HG03457 (cell line): Measurements from ENCODE around the gene TRMT61A.

Experiments
- ATAC-seq: cut with Tn5 transposase; IDR thresholded peaks from one replicate; pipeline ENCODE4 v1.9.1; 2021; ENCODE audit warnings: moderate number of reproducible peaks; ENCODE audit not compliant: unreplicated experiment

TRMT61A gene

DNA sequence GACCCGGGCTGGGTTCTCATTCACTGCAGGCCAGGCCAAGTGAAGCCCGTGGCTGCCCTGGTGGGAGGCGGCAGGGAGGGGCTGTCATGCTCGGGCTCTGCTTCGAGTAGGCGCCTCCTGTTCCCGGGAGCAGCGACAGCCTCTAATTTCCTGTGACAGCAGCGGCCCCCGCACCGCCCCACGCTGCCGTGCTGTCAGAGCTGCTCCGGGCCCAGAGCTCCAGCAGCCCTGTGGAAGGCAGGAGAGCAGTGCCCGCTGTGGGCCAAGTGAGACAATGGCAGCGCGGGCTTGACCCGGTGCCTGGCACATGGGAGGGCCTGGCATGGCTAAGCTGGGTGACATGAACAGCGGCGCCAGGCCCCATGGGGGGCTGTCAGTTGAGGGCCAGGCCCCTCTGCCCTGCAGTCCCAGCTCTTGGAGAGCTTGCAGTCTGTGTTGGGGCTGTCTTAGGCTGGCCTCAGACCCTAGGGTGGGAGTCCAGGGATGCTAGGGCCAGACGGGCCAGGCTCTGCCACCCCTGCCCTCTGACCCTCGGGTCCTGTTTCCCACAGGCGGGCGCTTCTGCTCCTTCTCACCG, 5.1 kb downstream of the TRMT61A start:
- no peak for ATAC-seq

GRCh38 chr14:103534576-103535061, 5.6 kb downstream of the TRMT61A start:
- no peak for ATAC-seq

GRCh38 chr14:103535081-103535890, 6.3 kb downstream of the TRMT61A start:
- ATAC-seq: no peak

DNA sequence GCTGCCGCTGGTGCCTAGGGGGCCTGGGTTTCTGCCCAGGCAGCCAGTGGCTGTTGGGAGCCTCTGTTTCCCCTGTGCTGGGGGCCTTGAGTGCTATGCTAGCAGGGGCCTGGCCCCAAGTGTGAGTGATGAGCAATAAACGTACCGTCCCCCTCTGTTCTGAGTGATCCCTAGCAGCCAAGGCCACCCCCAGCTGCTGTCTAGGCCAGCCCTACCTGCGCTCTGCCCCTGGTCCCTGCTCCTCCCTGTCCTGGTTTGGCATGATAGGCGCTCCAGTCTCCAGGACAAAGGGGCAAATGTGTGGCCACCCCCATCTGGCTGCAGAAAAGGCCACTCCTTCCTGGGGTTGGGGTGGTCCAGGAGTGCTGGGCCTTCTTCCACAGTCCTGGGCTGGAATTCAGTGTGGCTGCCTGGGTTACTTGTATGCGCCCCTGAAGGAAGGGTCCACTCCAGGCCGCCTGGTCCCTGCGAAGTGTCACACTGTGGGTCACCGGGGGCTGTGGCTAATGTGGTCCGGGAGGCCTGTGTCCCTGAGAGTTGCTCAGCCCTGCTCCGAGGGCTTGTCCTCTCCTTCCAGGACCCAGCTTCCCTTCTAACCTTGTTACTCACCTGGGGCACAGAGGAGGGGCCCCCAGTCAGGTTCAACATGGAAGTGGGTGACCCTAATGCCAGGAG, 7.0 kb downstream of the TRMT61A start:
- no peak for ATAC-seq

GRCh38 chr14:103536693-103537092, 7.7 kb downstream of the TRMT61A start:
- ATAC-seq: no peak

- ATAC-seq: no peak
These were observed 8.4 kb downstream of the TRMT61A start for GRCh38 chr14:103537175-103537990.

DNA sequence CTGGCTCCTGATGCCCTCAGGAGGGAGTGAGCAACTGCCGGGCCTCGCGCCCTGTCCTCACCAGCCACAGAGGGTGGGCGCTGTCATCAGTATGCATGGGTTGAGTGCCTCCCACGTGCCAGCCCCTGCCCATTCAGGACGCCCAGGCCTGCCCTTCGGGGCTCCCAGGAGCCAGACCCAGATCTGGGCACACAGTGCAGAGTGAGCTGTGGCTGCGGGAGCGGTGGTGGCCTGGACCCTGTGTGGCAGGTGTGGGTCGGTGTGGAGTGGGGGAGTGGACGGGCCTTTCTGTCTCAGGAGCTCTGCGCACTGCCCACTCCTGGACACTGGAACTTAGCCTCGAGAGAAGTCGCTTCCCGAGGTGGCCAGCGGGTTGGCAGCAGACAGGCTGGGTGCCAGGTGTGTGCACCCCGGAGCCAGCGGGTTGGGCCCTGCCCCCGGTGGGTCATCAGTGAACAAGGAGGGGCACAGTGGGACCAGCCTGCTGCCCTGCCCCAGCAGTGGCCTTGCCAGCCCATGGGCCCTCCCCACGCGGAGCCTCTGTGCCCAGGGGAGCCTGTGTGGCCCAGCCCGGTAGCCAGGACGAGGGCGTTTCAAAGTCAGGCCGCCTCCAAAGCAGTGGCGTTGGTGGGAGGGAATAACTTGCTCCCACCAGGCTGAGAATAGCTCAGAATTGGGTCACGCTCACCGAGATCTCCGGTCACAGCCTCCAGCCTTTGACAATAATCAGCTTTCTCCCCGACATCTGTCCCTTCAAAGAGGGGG, 9.5 kb downstream of the TRMT61A start:
- ATAC-seq: no peak

- no peak for ATAC-seq
These were observed 10.2 kb downstream of the TRMT61A start for GRCh38 chr14:103539056-103539825.

DNA sequence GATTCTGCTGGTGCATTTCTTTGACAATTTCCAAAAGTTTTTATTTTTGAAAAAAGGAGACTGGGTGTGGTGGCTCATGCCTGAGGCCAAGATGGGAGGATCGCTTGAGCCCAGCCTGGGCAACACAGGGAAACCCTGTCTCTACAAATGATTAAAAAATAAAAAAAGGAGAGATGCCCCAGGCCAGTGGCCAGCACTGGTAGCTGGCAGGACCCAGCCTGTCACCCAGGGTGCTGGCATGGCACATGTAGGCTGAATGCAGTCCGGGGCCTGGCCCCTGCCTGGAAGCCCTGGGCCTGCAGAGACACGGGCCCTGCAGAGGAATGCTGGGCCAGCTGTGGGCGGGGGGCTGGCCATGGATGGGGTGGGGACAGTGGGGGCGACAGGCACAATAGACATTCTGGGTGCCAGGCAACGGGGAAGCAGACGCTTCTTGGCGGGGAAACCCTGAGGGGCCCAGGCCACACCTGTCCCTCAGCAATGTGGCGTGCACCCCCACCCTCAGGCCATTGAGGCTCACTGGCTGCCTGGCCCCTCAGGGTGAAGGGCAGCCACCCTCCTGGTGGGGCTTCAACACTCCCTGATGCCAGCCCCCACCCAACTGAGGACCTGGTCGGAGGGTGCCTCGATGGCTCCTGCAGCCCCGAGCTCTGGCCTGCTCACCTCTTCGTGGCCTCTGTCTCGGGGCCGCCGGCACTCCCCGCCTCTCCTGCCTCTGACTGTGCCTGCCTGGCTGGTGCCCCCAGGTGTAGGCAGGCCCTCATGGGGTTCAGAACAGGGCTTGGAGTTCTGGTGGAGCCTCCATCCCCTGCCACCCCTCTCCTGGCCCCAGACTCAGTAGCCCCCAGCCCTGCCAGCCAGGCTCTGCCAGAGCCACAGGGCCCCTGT, 12.1 kb downstream of the TRMT61A start:
- ATAC-seq: no peak

DNA sequence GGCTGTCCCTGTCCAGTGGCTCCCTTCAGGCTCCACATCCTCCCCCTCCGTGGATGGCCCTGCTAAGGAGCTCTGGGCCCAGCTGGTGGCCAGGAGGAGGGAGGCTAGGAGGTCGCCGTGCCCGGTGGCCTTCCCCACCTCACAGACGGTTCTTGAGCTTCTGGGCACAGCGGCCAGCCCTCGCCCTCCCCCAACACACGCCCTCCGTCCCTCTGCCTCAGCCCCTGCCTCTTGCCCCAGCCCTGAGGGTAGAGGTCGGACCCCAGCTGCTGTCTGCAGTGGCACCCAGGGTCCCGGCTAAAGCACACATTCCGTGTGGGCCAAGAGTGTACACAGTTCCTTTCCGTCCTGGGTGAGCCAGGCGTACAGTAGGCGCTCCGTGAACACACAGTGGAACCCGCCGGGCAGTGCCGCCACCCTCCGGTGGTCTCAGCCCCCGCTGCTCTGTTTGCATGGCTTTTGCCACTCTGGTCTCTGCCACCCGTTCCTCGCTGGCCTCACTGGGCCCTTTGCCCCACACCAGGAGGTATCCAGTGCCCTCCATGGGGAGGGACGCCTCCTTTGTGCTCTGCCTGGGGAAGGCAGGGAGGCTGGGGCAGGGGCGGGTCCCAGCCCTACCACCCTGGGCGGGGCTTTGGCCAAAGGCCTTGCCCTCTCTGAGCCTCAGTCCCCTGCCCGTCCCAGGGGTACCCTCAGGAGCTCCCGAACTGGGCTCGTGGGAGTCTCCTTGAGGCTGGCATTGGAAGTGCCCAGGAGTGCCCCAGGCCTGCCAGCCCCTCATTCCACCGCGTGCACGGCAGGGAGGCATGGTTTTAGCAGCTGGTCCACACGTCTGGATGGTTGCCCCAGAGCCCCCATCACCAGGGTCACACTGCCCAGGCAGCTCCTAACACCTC, 13.0 kb downstream of the TRMT61A start:
- no peak for ATAC-seq

DNA sequence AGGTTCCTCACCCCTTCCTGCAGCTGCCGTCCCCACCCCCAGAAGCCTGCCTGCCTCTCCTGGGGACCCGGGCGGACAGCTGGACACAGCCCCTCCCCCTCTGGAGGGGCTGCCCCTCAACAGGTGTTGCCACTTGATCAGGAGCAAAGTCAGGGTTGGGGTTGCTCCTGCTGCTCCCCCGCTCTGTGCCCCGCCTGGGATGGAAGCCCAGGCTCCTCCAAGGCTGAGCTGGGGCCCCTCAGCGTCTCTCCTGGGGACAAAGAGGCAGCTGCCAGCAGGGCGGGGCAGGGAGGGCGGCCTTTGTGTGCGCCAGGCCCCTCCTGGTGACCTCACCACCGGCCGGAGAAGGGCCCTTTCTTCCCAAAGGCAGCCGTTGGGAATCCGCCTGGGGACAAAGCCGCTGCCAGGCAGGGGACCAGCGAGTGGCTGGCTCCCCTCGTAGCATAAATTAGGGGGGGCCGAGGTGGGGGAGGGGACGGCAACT, 13.7 kb downstream of the TRMT61A start:
- ATAC-seq: no peak

- ATAC-seq: no peak
These were observed 14.1 kb downstream of the TRMT61A start for GRCh38 chr14:103543140-103543539.

- no peak for ATAC-seq
These were observed 14.9 kb downstream of the TRMT61A start for GRCh38 chr14:103543721-103544387.

- no peak for ATAC-seq
These were observed 15.6 kb downstream of the TRMT61A start for GRCh38 chr14:103544388-103545218.

GRCh38 chr14:103545219-103545914, 16.4 kb downstream of the TRMT61A start:
- ATAC-seq: no peak
